H1 (cell line): ENCODE measurements around the gene YPEL4. TPM values are rescaled to one million over a fixed set of nuclear protein-coding genes. Genes with fewer than 3 reads are reported as not detected.

ENCODE experiments used
- CTCF ChIA-PET: fragments of 300-600 bp; sonication (Branson Sonifier 250); formaldehyde crosslinking; loops from one replicate; lab custom pipeline; 2021; ENCODE audit not compliant: partially characterized antibody; lab: Charles Lee
- POLR2A ChIA-PET: fragments of 300-600 bp; sonication (Branson Sonifier 250); formaldehyde crosslinking; loops from one replicate; lab custom pipeline; 2021; ENCODE audit warnings: inconsistent platforms; ENCODE audit not compliant: partially characterized antibody; lab: Charles Lee
- DNase-seq, 2 experiments: peaks; one replicate each; pipeline versions ENCODE4 v3.0.0 to v3.0.0-alpha.2; 2010 to 2022; ENCODE audit warnings: low spot score in 2 of 2, low read depth in 1 of 2, mixed read lengths in 1 of 2
- FAIRE-seq: peaks from 2 replicates; lab custom pipeline; 2011; peaks lifted over from hg19 to GRCh38; lab: Jason Lieb, UNC
- H2AFZ ChIP-seq: 2 replicates; pipeline ENCODE4 v1.8.1; 2012; ENCODE audit warnings: low read length, inconsistent platforms
- H2AK5ac ChIP-seq: 2 replicates; pipeline ENCODE4 v1.6.1; 2013; ENCODE audit warnings: low read depth, low read length
- H2BK120ac ChIP-seq: replicated peaks from 2 replicates; pipeline ENCODE3; 2013; ENCODE audit warnings: low read depth, low read length, inconsistent platforms
- H2BK12ac ChIP-seq: 2 replicates; pipeline ENCODE4 v1.6.1; 2013; ENCODE audit warnings: low read depth, low read length
- H2BK15ac ChIP-seq: 2 replicates; pipeline ENCODE4 v1.6.1; 2013; ENCODE audit warnings: low read length
- H2BK20ac ChIP-seq: 2 replicates; pipeline ENCODE4 v1.6.1; 2013; ENCODE audit warnings: low read length
- H2BK5ac ChIP-seq: 2 replicates; pipeline ENCODE4 v1.6.1; 2013; ENCODE audit warnings: low read depth, low read length
- H3K14ac ChIP-seq: 2 replicates; pipeline ENCODE4 v1.6.1; 2013; ENCODE audit warnings: inconsistent platforms; ENCODE audit not compliant: insufficient read length
- H3K18ac ChIP-seq: 2 replicates; pipeline ENCODE4 v1.6.1; 2013; ENCODE audit warnings: low read length; ENCODE audit errors: extremely low read depth
- H3K23ac ChIP-seq: 2 replicates; pipeline ENCODE4 v1.6.1; 2013; ENCODE audit warnings: inconsistent platforms; ENCODE audit not compliant: insufficient read length
- H3K23me2 ChIP-seq: 2 replicates; pipeline ENCODE4 v1.6.1; 2013; ENCODE audit warnings: low read depth, low read length
- H3K27ac ChIP-seq: 2 replicates; pipeline ENCODE4 v1.6.1; 2011; ENCODE audit warnings: low read depth, low read length, inconsistent platforms
- H3K27me3 ChIP-seq, 4 experiments: replicated peaks in 1 of 4; 1 replicate in 1 of 4; 2 replicates in 3 of 4; pipeline versions ENCODE4 v1.6.1 to v1.8.1; 2011 to 2013; ENCODE audit warnings: low read length in 3 of 4, mild to moderate bottlenecking in 3 of 4, inconsistent platforms in 2 of 4, mixed read lengths in 2 of 4, moderate library complexity in 1 of 4; ENCODE audit not compliant: control insufficient read depth in 3 of 4, insufficient read depth in 3 of 4; ENCODE audit errors: extremely low read depth in 1 of 4
- H3K36me3 ChIP-seq, 4 experiments: 2 replicates each; pipeline versions ENCODE4 v1.6.1 to v1.8.1; 2011 to 2013; ENCODE audit warnings: mild to moderate bottlenecking in 4 of 4, low read length in 3 of 4, moderate library complexity in 2 of 4, control low read depth in 1 of 4, inconsistent platforms in 1 of 4; ENCODE audit not compliant: insufficient read depth in 4 of 4, control insufficient read depth in 2 of 4
- H3K4ac ChIP-seq: replicated peaks from 2 replicates; pipeline ENCODE3; 2013; ENCODE audit warnings: low read length, low read depth, mixed read lengths, inconsistent platforms; ENCODE audit not compliant: insufficient read length
- H3K4me1 ChIP-seq, 4 experiments: replicated peaks in 1 of 4; 1 replicate in 1 of 4; 2 replicates in 3 of 4; pipeline versions ENCODE4 v1.6.1 to v1.8.1; 2011 to 2013; ENCODE audit warnings: low read length in 3 of 4, inconsistent platforms in 2 of 4, mixed read lengths in 1 of 4; ENCODE audit not compliant: insufficient read depth in 4 of 4, control insufficient read depth in 3 of 4
- H3K4me2 ChIP-seq, 2 experiments: 2 replicates each; pipeline versions ENCODE4 v1.6.1 to v1.8.1; 2011 to 2013; ENCODE audit warnings: low read depth in 2 of 2, low read length in 2 of 2, control low read depth in 1 of 2, inconsistent platforms in 1 of 2, mild to moderate bottlenecking in 1 of 2; ENCODE audit not compliant: insufficient read depth in 1 of 2
- H3K4me3 ChIP-seq, 4 experiments: fragments of 200-600, 300-600 bp in 1 of 4; sonication (generic), shearing (Covaris generic), sonication (Bioruptor Twin) in 1 of 4; 2 replicates each; pipeline versions ENCODE4 v1.5.1 to v1.8.1; 2011 to 2016; ENCODE audit warnings: low read length in 4 of 4, low read depth in 3 of 4, control low read depth in 2 of 4, inconsistent platforms in 2 of 4, mild to moderate bottlenecking in 2 of 4, mixed read lengths in 1 of 4, moderate library complexity in 1 of 4; ENCODE audit not compliant: insufficient read depth in 2 of 4; ENCODE audit errors: extremely low read depth in 1 of 4
- H3K56ac ChIP-seq: replicated peaks from 2 replicates; pipeline ENCODE3; 2013; ENCODE audit warnings: low read depth, mild to moderate bottlenecking, mixed read lengths, low read length, inconsistent platforms; ENCODE audit not compliant: insufficient read length
- H3K79me1 ChIP-seq: 2 replicates; pipeline ENCODE4 v1.6.1; 2013; ENCODE audit warnings: low read depth, low read length, control low read depth
- H3K79me2 ChIP-seq, 2 experiments: 2 replicates each; pipeline versions ENCODE4 v1.6.1 to v1.8.1; 2012 to 2013; ENCODE audit warnings: low read length in 2 of 2, mild to moderate bottlenecking in 2 of 2, inconsistent platforms in 1 of 2; ENCODE audit not compliant: insufficient read depth in 2 of 2, control insufficient read depth in 1 of 2
- H3K9ac ChIP-seq, 4 experiments: replicated peaks in 1 of 4; 1 replicate in 1 of 4; 2 replicates in 3 of 4; pipeline versions ENCODE4 v1.6.1 to v1.8.1; 2011 to 2013; ENCODE audit warnings: low read depth in 3 of 4, low read length in 3 of 4, control low read depth in 2 of 4, mild to moderate bottlenecking in 2 of 4, moderate library complexity in 2 of 4, inconsistent platforms in 1 of 4; ENCODE audit errors: extremely low read depth in 1 of 4
- H3K9me3 ChIP-seq, 2 experiments: 2 replicates each; pipeline versions ENCODE4 v1.6.1 to v1.8.1; 2012 to 2013; ENCODE audit warnings: mild to moderate bottlenecking in 2 of 2, moderate library complexity in 2 of 2, control low read depth in 1 of 2, inconsistent platforms in 1 of 2, low read depth in 1 of 2, low read length in 1 of 2, mixed read lengths in 1 of 2; ENCODE audit not compliant: insufficient read depth in 2 of 2
- H4K20me1 ChIP-seq, 2 experiments: replicated peaks in 1 of 2; 2 replicates each; pipeline versions ENCODE3 to v1.8.1; 2011 to 2013; ENCODE audit warnings: inconsistent platforms in 2 of 2, low read length in 2 of 2, mild to moderate bottlenecking in 1 of 2; ENCODE audit not compliant: insufficient read depth in 2 of 2, control insufficient read depth in 1 of 2
- H4K5ac ChIP-seq: 2 replicates; pipeline ENCODE4 v1.6.1; 2013; ENCODE audit warnings: low read length, low read depth, mixed read lengths, inconsistent platforms; ENCODE audit not compliant: insufficient read length
- H4K8ac ChIP-seq: 2 replicates; pipeline ENCODE4 v1.8.0; 2013; ENCODE audit warnings: mild to moderate bottlenecking, moderate library complexity, low read length, inconsistent platforms; ENCODE audit not compliant: insufficient read depth; ENCODE audit errors: extremely low read depth
- H4K91ac ChIP-seq: replicated peaks from 2 replicates; pipeline ENCODE3; 2013; ENCODE audit warnings: low read length, mixed read lengths, inconsistent platforms; ENCODE audit not compliant: insufficient read length
- ASH2L ChIP-seq: fragments of 200-600, 300-600 bp; sonication (generic); IDR thresholded peaks from one replicate; pipeline ENCODE4 v1.7.1; 2017; ENCODE audit warnings: low read length
- BCL11A ChIP-seq, 2 experiments: IDR thresholded peaks; one replicate each; pipeline ENCODE4 v1.6.1; 2011; ENCODE audit warnings: low read depth in 2 of 2, low read length in 2 of 2, mild to moderate bottlenecking in 2 of 2
- BRCA1 ChIP-seq: IDR thresholded peaks from 2 replicates; pipeline ENCODE4 v1.6.1; 2012; ENCODE audit warnings: low read depth, low read length, improper control_type of control experiment
- CBX5 ChIP-seq: fragments of 300-800, 300-1000 bp; sonication (generic); IDR thresholded peaks from 2 replicates; pipeline ENCODE4 v1.7.1; 2016; ENCODE audit warnings: antibody characterized with exemption, low read length, low read depth
- CEBPB ChIP-seq: IDR thresholded peaks from 2 replicates; pipeline ENCODE4 v1.6.1; 2012; ENCODE audit warnings: low read depth, low read length
- CREB1 ChIP-seq: IDR thresholded peaks from 2 replicates; pipeline ENCODE4 v1.6.1; 2012; ENCODE audit warnings: inconsistent platforms
- EP300 ChIP-seq, 2 experiments: IDR thresholded peaks; 1 replicate in 1 of 2; 2 replicates in 1 of 2; pipeline ENCODE4 v1.6.1; 2011 to 2012; ENCODE audit warnings: low read depth in 2 of 2, low read length in 2 of 2, mild to moderate bottlenecking in 2 of 2, borderline replicate concordance in 1 of 2, inconsistent platforms in 1 of 2, moderate library complexity in 1 of 2
- FOSL1 ChIP-seq: IDR thresholded peaks from 2 replicates; pipeline ENCODE4 v1.6.1; 2011; ENCODE audit warnings: mild to moderate bottlenecking, low read depth, low read length, moderate library complexity; ENCODE audit not compliant: insufficient read depth
- HDAC2 ChIP-seq, 2 experiments: fragments of 300-600 bp in 1 of 2; sonication (generic) in 1 of 2; IDR thresholded peaks; 2 replicates each; pipeline ENCODE4 v1.6.1; 2011 to 2012; ENCODE audit warnings: low read depth in 2 of 2, low read length in 2 of 2, mild to moderate bottlenecking in 2 of 2, moderate library complexity in 2 of 2, borderline replicate concordance in 1 of 2, inconsistent platforms in 1 of 2
- MAFK ChIP-seq: IDR thresholded peaks from 2 replicates; pipeline ENCODE4 v1.6.1; 2012; ENCODE audit warnings: low read depth, mild to moderate bottlenecking, improper control_type of control experiment, low read length
- RBBP5 ChIP-seq: IDR thresholded peaks from 2 replicates; pipeline ENCODE4 v1.7.1; 2012; ENCODE audit warnings: low read depth, mild to moderate bottlenecking, inconsistent platforms, low read length, moderate library complexity, borderline replicate concordance
- SIX5 ChIP-seq: IDR thresholded peaks from 2 replicates; pipeline ENCODE4 v1.6.1; 2011; ENCODE audit warnings: mild to moderate bottlenecking, low read depth, low read length
- YY1 ChIP-seq: IDR thresholded peaks from 2 replicates; pipeline ENCODE4 v1.6.1; 2011; ENCODE audit warnings: low read depth, mild to moderate bottlenecking, low read length
- WGBS, 2 experiments: shearing (Covaris generic) in 1 of 2; methylation state at CpG; one replicate each; pipeline versions ENCODE4 v1.1.6 to v1.1.7; 2013 to 2015; ENCODE audit warnings: low lambda C conversion rate in 2 of 2, mixed read lengths in 2 of 2, inconsistent platforms in 1 of 2, low coverage in 1 of 2, missing lambda C conversion rate in 1 of 2; ENCODE audit not compliant: insufficient replicate concordance in 2 of 2, insufficient coverage in 1 of 2, insufficient read length in 1 of 2; ENCODE audit errors: extremely low coverage in 1 of 2, missing lambda C conversion rate in 1 of 2; 5-methylcytosine and 5-hydroxymethylcytosine counted together
- polyA plus RNA-seq, 7 experiments: library from polyadenylated mRNA; depleted of rRNA in 3 of 7; stranded (reverse) in 5 of 7; unstranded in 2 of 7; fragments of >200 nt in 5 of 7; fragments of 200-250 nt in 2 of 7; gene quantifications; 1 replicate in 5 of 7; 2 replicates in 1 of 7; 4 replicates in 1 of 7; pipeline versions ENCODE4 v1.2.1 to v1.2.3, GENCODE V29; 2011 to 2013; ENCODE audit warnings: missing spikeins in 2 of 7, mixed read lengths in 2 of 7
- total RNA-seq: library from RNA; stranded (reverse); fragmentation: NEBNext Ultra II Directional; extraction: Animal tissue kit (Norgen Biotek cat#: 25700); gene quantifications from 2 replicates; pipeline ENCODE4 v1.2.1, GENCODE V29; 2021
- TF ChIP-seq, protein P1 (sequence below): IDR thresholded peaks from 2 replicates; pipeline ENCODE4 v1.6.1; 2012; ENCODE audit warnings: inconsistent platforms

YPEL4 gene
- total and polyA plus RNA-seq, 2 of the 8 experiments (the other 6 are each of a cell fraction or from before 2014, with no cell fraction given) = 0.13 to 0.38 TPM

DNA sequence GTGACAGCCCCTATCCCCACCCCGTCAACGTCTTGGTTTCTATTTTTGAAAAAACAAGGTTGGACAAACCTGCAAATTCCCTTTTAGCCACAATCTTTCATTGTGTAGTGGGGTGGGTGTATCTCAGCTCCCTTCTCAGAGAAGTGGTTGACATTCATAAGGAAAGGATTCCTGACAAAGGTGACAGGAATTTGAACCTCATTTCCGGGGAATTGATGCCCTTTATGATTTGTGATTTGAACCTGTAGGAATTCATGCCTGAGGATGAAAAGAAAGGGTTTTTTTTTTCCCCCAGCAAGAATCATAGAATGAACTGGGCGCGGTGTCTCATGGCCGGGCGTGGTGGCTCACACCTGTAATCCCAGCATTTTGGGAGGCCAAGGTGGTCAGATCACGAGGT lies 14.5 kb downstream of the YPEL4 start:
- WGBS, 2 experiments = 92% methylated on average over 8 of the region's 8 CpGs; no CpG with 5 or more reads in 1 of the 2 experiments
- TF ChIP-seq YY1 (no peak), MAFK (no peak), HDAC2 (IDR thresholded peaks at IDR 0.05; ENCODE audit: borderline replicate concordance in 1 of 2, low read depth in 2 of 2, low read length in 2 of 2) (no peak), BCL11A (IDR thresholded peaks at IDR 0.05; ENCODE audit: low read depth in 2 of 2, low read length in 2 of 2) (no peak), CEBPB (no peak), BRCA1 (no peak), EP300 (IDR thresholded peaks at IDR 0.05; ENCODE audit: borderline replicate concordance in 1 of 2, low read depth in 2 of 2, low read length in 2 of 2) (no peak), RBBP5 (no peak), ASH2L (no peak), CBX5 (no peak), SIX5 (no peak), CREB1 (no peak), FOSL1 (no peak)
- TF ChIP-seq, protein P1, sequence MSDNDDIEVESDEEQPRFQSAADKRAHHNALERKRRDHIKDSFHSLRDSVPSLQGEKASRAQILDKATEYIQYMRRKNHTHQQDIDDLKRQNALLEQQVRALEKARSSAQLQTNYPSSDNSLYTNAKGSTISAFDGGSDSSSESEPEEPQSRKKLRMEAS = no peak

More for the DNA sequence above, 14.5 kb downstream of the YPEL4 start:
- no peak overlapping the region; the same call in 1 of the 2 replicates for H2BK12ac ChIP-seq
- H2AFZ ChIP-seq = no peak overlapping the region
- peaks cover 4 to 13% (median 10%) of the 10 kb centered on the region in 4 experiments for H3K4me1 ChIP-seq
- no peaks in the 10 kb centered on the region; a peak in 1 of 7 replicates for H3K27me3 ChIP-seq
- H4K5ac ChIP-seq = no peak overlapping the region
- H3K4me3 ChIP-seq = no peak overlapping the region
- FAIRE-seq = no peak
- H3K9ac ChIP-seq = no peak overlapping the region
- H4K8ac ChIP-seq = no peak overlapping the region
- no peak overlapping the region for H3K23ac ChIP-seq
- H3K18ac ChIP-seq = no peak overlapping the region
- H4K20me1 ChIP-seq = peaks cover 0 to 3% of the 10 kb centered on the region in 2 experiments
- CTCF ChIA-PET = interaction anchor here (0.6 to 14.3 kb wide), 8 partner anchors 9 to 121 kb away, joined by 3 to 357 read pairs (median 5); partner anchors contain the start of genes SERPING1 and UBE2L6
- H3K4ac ChIP-seq = no peak overlapping the region
- no peak overlapping the region for H3K14ac ChIP-seq
- H3K27ac ChIP-seq = no peak overlapping the region
- H2BK120ac ChIP-seq = no peak overlapping the region
- H3K23me2 ChIP-seq = peaks cover 14% of the 10 kb centered on the region
- H3K36me3 ChIP-seq = peaks cover 0 to 7% (median 0%) of the 10 kb centered on the region in 4 experiments; a peak in 1 of 8 replicates
- no peak overlapping the region for H3K4me2 ChIP-seq
- H3K79me2 ChIP-seq = peaks cover 0 to 16% of the 10 kb centered on the region in 2 experiments; a peak in 2 of 4 replicates
- H3K56ac ChIP-seq = no peak overlapping the region
- no peak overlapping the region for H2BK20ac ChIP-seq
- POLR2A ChIA-PET = interaction anchor here (1.8 to 29.6 kb wide), 5 partner anchors 9 to 135 kb away, joined by 3 to 1546 read pairs (median 24); partner anchors contain the start of genes CLP1, SERPING1 and YPEL4
- H4K91ac ChIP-seq = no peak overlapping the region
- no peak overlapping the region; the same call in 1 of the 2 replicates for H2AK5ac ChIP-seq
- H3K79me1 ChIP-seq = 0 out of 2 replicates have a peak, but pooled peaks cover 5% of the 10 kb centered on the region
- H2BK5ac ChIP-seq = no peak overlapping the region
- DNase-seq = no peak
- H3K9me3 ChIP-seq = no peaks in the 10 kb centered on the region
- H2BK15ac ChIP-seq = 0 out of 2 replicates have a peak overlapping the region, but pooled peaks have one; percentile 68
